HCT116 (cell line): ENCODE measurements around the gene EFCAB8. TPM values are rescaled to one million over a fixed set of nuclear protein-coding genes. Genes with fewer than 3 reads are reported as not detected.

Experiments used
- ATAC-seq: fragments of 200-7000 bp; cut with Tn5 transposase; 2 replicates; pipeline ENCODE4 v1.9.1; 2020; ENCODE audit warnings: mild to moderate bottlenecking, moderate library complexity
- BruUV-seq: library from RNA; stranded (reverse); fragments of 400-500 nt; replicated peaks from 2 replicates; lab custom pipeline; 2021; lab: Mats Ljungman, UMichigan
- CTCF ChIA-PET: fragments of 300-600 bp; sonication (Branson Sonifier 250); formaldehyde crosslinking; loops from one replicate; lab custom pipeline; 2021; ENCODE audit warnings: antibody characterized with exemption; lab: Charles Lee
- POLR2A ChIA-PET: fragments of 300-600, 350-600 bp; sonication (Branson Sonifier 250); formaldehyde crosslinking; loops from one replicate; lab custom pipeline; 2021; ENCODE audit warnings: antibody characterized with exemption; lab: Charles Lee
- RAD21 ChIA-PET, 2 experiments: fragments of 300-600 bp; sonication (Branson Sonifier 250); formaldehyde crosslinking; loops; one replicate each; lab custom pipeline; 2023; ENCODE audit warnings: low total read pairs in 2 of 2; ENCODE audit not compliant: uncharacterized antibody in 2 of 2, unreplicated experiment in 2 of 2, low non-redundant PET in 1 of 2; lab: Charles Lee
- DNase-seq: peaks from one replicate; pipeline ENCODE4 v3.0.0-alpha.2; 2010; ENCODE audit warnings: low read depth, low spot score
- H2AFZ ChIP-seq: fragments of 200-600 bp; shearing (Covaris generic), sonication (generic); 2 replicates; pipeline ENCODE4 v1.6.1; 2017; ENCODE audit warnings: low read depth, mixed run types, mixed read lengths, antibody characterized with exemption, low read length; ENCODE audit not compliant: poor library complexity, severe bottlenecking
- H3K27ac ChIP-seq: 2 replicates; pipeline ENCODE4 v1.5.1; 2012; ENCODE audit warnings: low read depth, low read length
- H3K27me3 ChIP-seq: fragments of 200-600 bp; sonication (generic); 2 replicates; pipeline ENCODE4 v1.6.1; 2016; ENCODE audit warnings: mixed run types, low read length, mixed read lengths; ENCODE audit not compliant: insufficient read depth
- H3K36me3 ChIP-seq, 2 experiments: fragments of 200-500 bp in 1 of 2; fragments of 200-600 bp in 1 of 2; sonication (Bioruptor generic) in 1 of 2; sonication (generic) in 1 of 2; 2 replicates each; pipeline versions ENCODE4 v1.5.1 to v1.6.1; 2014 to 2016; ENCODE audit warnings: low read length in 2 of 2, inconsistent platforms in 1 of 2, mixed read lengths in 1 of 2, mixed run types in 1 of 2; ENCODE audit not compliant: insufficient read depth in 2 of 2, control insufficient read depth in 1 of 2
- H3K4me1 ChIP-seq, 2 experiments: fragments of 200-600 bp in 1 of 2; sonication (generic) in 1 of 2; 2 replicates each; pipeline versions ENCODE4 v1.5.1 to v1.6.1; 2012 to 2017; ENCODE audit warnings: low read length in 2 of 2, inconsistent platforms in 1 of 2, mild to moderate bottlenecking in 1 of 2, mixed read lengths in 1 of 2, mixed run types in 1 of 2, moderate library complexity in 1 of 2; ENCODE audit not compliant: insufficient read depth in 2 of 2, control insufficient read depth in 1 of 2
- H3K4me2 ChIP-seq: fragments of 200-600 bp; sonication (generic); 2 replicates; pipeline ENCODE4 v1.6.1; 2017; ENCODE audit warnings: mixed run types, low read length, mixed read lengths
- H3K4me3 ChIP-seq, 2 experiments: fragments of 200-600 bp in 1 of 2; sonication (generic) in 1 of 2; replicated peaks in 1 of 2; 2 replicates each; pipeline ENCODE4 v1.5.1; 2011 to 2016; ENCODE audit warnings: low read length in 2 of 2, control low read depth in 1 of 2, low read depth in 1 of 2, mild to moderate bottlenecking in 1 of 2, mixed read lengths in 1 of 2, mixed run types in 1 of 2
- H3K79me2 ChIP-seq: fragments of 200-600 bp; sonication (generic); 2 replicates; pipeline ENCODE4 v1.6.1; 2017; ENCODE audit warnings: mild to moderate bottlenecking, mixed run types, low read length, moderate library complexity, mixed read lengths; ENCODE audit not compliant: insufficient read depth
- H3K9ac ChIP-seq: fragments of 200-600 bp; sonication (generic); 2 replicates; pipeline ENCODE4 v1.6.1; 2016; ENCODE audit warnings: low read length, mixed read lengths
- H3K9me2 ChIP-seq: fragments of 200-600 bp; sonication (generic), shearing (Covaris generic); 2 replicates; pipeline ENCODE4 v1.6.1; 2017; ENCODE audit warnings: mixed run types, mild to moderate bottlenecking, moderate library complexity; ENCODE audit not compliant: insufficient read depth
- H3K9me3 ChIP-seq, 2 experiments: fragments of 200-500 bp in 1 of 2; fragments of 200-600 bp in 1 of 2; sonication (Bioruptor generic) in 1 of 2; sonication (generic) in 1 of 2; 2 replicates each; pipeline ENCODE4 v1.6.1; 2014 to 2017; ENCODE audit warnings: low read length in 2 of 2, mixed read lengths in 2 of 2, inconsistent platforms in 1 of 2, low read depth in 1 of 2, mild to moderate bottlenecking in 1 of 2, mixed run types in 1 of 2, moderate library complexity in 1 of 2; ENCODE audit not compliant: control insufficient read depth in 1 of 2, insufficient read depth in 1 of 2
- H4K20me1 ChIP-seq: fragments of 200-600 bp; sonication (generic), shearing (Covaris generic); 2 replicates; pipeline ENCODE4 v1.6.1; 2017; ENCODE audit warnings: mixed run types, mild to moderate bottlenecking, moderate library complexity; ENCODE audit not compliant: insufficient read depth
- EGR1 ChIP-seq: IDR thresholded peaks from 2 replicates; pipeline ENCODE4 v1.6.1; 2012; ENCODE audit warnings: low read depth
- EZH2phosphoT487 ChIP-seq: fragments of 200-600 bp; IDR thresholded peaks from 2 replicates; pipeline ENCODE4 v1.6.1; 2018; ENCODE audit warnings: antibody characterized with exemption, borderline replicate concordance
- FOSL1 ChIP-seq: IDR thresholded peaks from 2 replicates; pipeline ENCODE4 v1.6.1; 2012; ENCODE audit warnings: low read depth
- JUND ChIP-seq: IDR thresholded peaks from 2 replicates; pipeline ENCODE4 v1.6.1; 2012
- MAX ChIP-seq: IDR thresholded peaks from 2 replicates; pipeline ENCODE4 v1.6.1; 2012
- POLR2A ChIP-seq: IDR thresholded peaks from 2 replicates; pipeline ENCODE4 v1.7.0; 2011; ENCODE audit warnings: borderline replicate concordance; ENCODE audit not compliant: insufficient read depth, insufficient read length; ENCODE audit errors: extremely low read depth
- REST ChIP-seq: IDR thresholded peaks from 2 replicates; pipeline ENCODE4 v1.6.1; 2012; ENCODE audit warnings: low read depth
- SP1 ChIP-seq: IDR thresholded peaks from 2 replicates; pipeline ENCODE4 v1.6.1; 2012; ENCODE audit warnings: low read depth
- YY1 ChIP-seq: IDR thresholded peaks from 2 replicates; pipeline ENCODE4 v1.6.1; 2011; ENCODE audit warnings: low read length, low read depth, moderate library complexity, mild to moderate bottlenecking; ENCODE audit not compliant: insufficient replicate concordance; ENCODE audit errors: extremely low read depth
- ZFX ChIP-seq: fragments of 450-650 bp; IDR thresholded peaks from 2 replicates; pipeline ENCODE4 v1.6.1; 2017
- ZNF274 ChIP-seq: fragments of 200-500 bp; sonication (Bioruptor generic); IDR thresholded peaks from 2 replicates; pipeline ENCODE4 v1.6.1; 2014; ENCODE audit warnings: mild to moderate bottlenecking, low read depth, low read length, inconsistent platforms
- intact Hi-C: fragments of 100-400 bp; cut with micrococcal nuclease; formaldehyde crosslinking; loops from 2 replicates; pipeline ENCODE4 v1.10.0; 2022
- total RNA-seq: library from RNA; stranded (reverse); gene quantifications from one replicate; pipeline ENCODE4 v1.2.1, GENCODE V29; 2021; ENCODE audit not compliant: unreplicated experiment

Gene EFCAB8
- total RNA-seq, 1 experiment from 2014 or later, result 0.42 TPM

DNA sequence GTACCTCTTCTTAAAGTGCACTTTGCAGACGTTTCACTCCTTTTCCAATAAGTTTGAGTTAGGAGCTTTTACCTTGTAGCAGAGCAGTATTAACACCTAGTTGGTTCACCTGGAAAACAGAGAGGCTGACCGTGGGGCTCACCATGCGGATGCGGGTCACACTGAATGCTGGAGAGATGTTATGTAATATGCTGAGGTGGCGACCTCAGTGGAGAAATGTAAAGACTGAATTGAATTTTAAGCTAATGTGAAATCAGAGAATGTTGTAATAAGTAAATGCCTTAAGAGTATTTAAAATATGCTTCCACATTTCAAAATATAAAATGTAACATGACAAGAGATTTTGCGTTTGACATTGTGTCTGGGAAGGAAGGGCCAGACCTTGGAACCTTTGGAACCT lies 9.9 kb upstream of the EFCAB8 start:
- DNase-seq (no peak), ATAC-seq (no peak)
- H3K4me1 ChIP-seq, result no peaks in the 10 kb centered on the region
- H3K9me2 ChIP-seq, result no peaks in the 10 kb centered on the region
- H4K20me1 ChIP-seq, result 0 out of 2 replicates have a peak, but pooled peaks cover 4% of the 10 kb centered on the region
- no peaks in the 10 kb centered on the region for H3K9me3 ChIP-seq
- peaks cover 21% of the 10 kb centered on the region for H3K79me2 ChIP-seq
- intact Hi-C loops, result no loop called here
- no peak overlapping the region for H2AFZ ChIP-seq
- CTCF ChIA-PET, result no interaction called here
- RAD21 ChIA-PET, result no interaction called here
- H3K9ac ChIP-seq, result no peak overlapping the region
- BruUV-seq, result TSS peak; percentile 20
- peaks cover 24 to 37% of the 10 kb centered on the region in 2 experiments; a peak in 3 of 4 replicates for H3K36me3 ChIP-seq
- H3K27me3 ChIP-seq, result no peaks in the 10 kb centered on the region
- H3K4me3 ChIP-seq, result no peak overlapping the region
- H3K27ac ChIP-seq, result no peak overlapping the region
- no peak overlapping the region for H3K4me2 ChIP-seq
- TF ChIP-seq ZNF274 (no peak), ZFX (no peak), EGR1 (no peak), MAX (no peak), SP1 (no peak), JUND (no peak), FOSL1 (no peak), YY1 (no peak), POLR2A (no peak), EZH2phosphoT487 (no peak)
- POLR2A ChIA-PET, result no interaction called here

- Histone ChIP-seq H3K9me2 (no peaks in the 10 kb centered on the region), H3K4me2 (no peak overlapping the region), H3K9me3 (no peaks in the 10 kb centered on the region), H3K27me3 (no peaks in the 10 kb centered on the region), H3K4me3 (no peak overlapping the region), H2AFZ (no peak overlapping the region), H3K9ac (no peak overlapping the region), H4K20me1 (0 out of 2 replicates have a peak, but pooled peaks cover 4% of the 10 kb centered on the region), H3K4me1 (no peaks in the 10 kb centered on the region), H3K79me2 (peaks cover 16% of the 10 kb centered on the region), H3K27ac (no peak overlapping the region), H3K36me3 (peaks cover 24 to 37% of the 10 kb centered on the region in 2 experiments; a peak in 3 of 4 replicates)
- intact Hi-C loops, result no loop called here
- ChIA-PET RAD21 (no interaction called here), POLR2A (no interaction called here), CTCF (no interaction called here)
- TF ChIP-seq REST (no peak), EZH2phosphoT487 (no peak)
- no peak for DNase-seq
- no peak for ATAC-seq
- BruUV-seq, result no TSS peak
Observed at GRCh38 chr20:32849577-32849976, 9.1 kb upstream of the EFCAB8 start.
